ENCODE data around the gene LY6G5B.

LY6G5B gene, protein sequence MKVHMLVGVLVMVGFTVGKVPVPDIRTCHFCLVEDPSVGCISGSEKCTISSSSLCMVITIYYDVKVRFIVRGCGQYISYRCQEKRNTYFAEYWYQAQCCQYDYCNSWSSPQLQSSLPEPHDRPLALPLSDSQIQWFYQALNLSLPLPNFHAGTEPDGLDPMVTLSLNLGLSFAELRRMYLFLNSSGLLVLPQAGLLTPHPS

DNA sequence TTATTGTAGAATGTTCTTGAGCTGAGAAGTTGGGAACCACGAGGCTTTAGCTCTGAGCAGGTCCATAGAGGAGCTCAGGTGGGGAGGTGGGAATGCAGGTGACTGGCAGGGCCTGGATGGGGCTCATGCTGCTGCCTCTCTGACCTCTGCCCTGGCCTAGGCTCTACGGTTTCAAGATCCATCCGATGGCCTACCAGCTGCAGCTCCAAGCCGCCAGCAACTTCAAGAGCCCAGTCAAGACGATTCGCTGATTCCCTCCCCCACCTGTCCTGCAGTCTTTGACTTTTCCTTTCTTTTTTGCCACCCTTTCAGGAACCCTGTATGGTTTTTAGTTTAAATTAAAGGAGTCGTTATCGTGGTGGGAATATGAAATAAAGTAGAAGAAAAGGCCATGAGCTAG is at the start of gene LY6G5B:
TSS of gene LY6G5B (plus strand) at position 301 of the 400 bp plus-strand sequence. CDS start 975 bp downstream, outside the sequence.
- no peak for DNase-seq (ENCODE audit: low read depth)

DNA sequence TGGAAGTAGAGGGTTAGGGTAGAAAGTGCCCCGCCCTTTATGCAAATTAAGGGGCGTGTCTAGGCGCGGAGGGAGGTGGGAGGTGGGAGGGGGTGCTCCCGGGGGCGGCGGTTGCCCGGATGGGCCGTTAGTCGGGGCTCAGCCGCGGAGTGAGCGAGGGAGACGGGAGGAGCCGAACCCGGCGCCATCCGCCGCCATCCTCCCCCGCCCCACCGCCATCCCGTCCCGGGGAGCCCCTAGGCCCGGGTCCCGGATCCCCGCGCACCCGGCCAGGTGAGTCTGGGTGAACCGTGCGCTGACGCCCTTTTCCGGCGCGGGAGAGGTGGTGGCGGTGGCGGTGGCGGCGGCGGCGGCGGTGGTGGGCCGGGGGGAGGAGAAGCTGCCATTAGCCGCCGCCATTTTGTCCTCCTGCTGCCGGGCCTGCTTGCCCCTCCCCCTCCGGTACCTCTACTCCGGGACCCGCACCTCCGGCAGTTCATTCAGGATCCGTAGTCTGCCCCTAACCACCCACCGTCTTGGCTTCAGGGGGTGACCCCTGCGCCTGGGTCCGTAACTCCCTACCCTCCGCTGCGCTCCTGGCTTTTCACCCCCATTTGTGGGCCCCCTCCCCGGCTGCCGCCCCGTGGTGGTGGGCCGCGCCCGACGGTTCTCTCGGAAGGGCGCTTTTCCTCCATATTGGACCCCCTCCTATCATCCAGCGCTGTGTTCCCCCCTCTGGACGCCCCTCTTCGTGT is 49.0 kb upstream of the LY6G5B start, which contains the start of gene PRRC2A:
TSS of gene PRRC2A (plus strand) at position 130 of the 734 bp plus-strand sequence. CDS start 2,075 bp downstream, outside the sequence.
- no peak for DNase-seq (ENCODE audit: low read depth)

DNA sequence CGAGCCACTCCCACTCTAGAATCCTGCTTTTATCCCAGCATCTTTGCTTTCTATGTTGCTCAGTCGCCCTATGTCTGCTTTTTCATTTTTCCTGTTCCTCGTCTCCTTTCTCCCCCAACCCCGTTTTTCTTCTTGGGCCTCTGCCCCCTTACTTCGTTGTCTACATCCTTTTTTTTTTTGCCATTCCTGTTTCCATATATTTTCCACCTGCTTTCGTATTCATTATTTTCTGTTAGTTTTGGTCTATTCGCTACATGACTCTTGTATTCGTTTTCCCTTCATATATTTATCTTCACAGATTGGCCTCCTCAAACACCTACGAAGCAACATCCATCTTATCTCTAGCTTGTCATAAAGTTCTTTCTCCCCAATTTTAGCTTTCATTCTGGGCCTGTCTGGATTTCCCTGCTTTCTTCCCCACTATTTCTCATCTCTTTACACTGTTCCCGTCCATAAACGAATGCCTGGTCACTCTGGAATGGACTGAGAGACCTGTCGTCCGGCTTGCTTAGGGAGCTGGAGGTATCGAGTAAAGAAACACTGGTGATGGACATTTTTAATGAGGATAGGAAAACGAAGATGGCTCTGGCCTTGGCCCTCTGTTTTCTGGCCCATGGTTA is 48.3 kb upstream of the LY6G5B start:
- no peak for DNase-seq (ENCODE audit: low read depth)

DNA sequence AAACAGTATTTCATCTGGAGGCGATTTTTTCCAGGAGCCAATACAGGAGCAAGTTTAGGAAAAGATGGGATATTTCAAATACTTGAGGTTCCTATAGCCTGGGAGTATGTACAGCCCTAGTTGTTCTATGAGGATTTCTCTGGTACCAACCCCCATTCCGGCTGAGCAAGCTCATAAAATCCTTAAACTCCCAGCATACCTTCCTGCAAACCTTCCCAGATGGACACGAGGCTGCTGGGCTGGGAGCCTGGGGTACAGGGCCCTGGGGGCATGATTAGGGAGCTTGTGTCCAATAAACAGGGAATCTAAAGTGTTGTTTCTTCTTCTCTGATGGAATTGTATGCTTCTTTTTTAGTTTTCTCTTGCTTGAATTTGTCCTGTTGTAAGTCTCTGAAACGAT is 47.8 kb upstream of the LY6G5B start:
- DNase-seq (ENCODE audit: low read depth): no peak

DNA sequence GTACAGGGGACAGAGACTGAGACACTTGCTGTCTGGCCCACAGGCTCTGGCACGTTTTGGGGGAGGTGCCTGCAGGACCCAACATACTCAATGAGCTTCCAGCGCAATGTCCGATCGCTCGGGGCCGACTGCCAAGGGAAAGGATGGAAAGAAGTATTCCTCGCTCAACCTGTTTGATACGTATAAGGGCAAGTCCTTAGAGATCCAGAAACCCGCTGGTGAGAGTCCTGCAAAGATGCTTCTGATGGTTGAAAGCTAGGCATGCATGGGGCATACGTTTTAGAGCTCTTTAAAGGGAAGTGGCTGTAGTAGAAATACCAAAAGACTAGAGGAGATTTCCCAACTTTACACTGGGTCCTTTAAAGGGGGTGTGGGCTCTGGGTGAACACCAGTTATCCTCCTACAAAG is 47.1 kb upstream of the LY6G5B start:
- DNase-seq (ENCODE audit: low read depth): no peak

DNA sequence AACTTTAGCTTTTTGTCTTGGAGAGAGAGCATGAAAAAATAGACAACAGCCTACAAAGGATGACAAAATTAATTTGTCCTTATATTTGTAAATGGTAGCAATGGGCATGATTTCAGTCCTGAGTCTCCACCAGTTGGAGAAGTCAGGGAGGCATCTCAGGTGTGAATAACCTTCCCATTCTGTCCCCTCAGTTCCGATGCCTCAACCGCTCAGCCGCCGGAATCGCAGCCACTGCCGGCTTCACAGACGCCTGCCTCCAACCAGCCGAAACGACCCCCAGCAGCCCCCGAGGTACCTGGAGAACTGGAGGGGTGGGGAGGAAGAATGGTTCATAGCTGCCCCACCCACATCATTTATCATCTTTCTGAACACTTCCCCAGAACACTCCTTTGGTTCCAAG is 45.7 kb upstream of the LY6G5B start:
- DNase-seq (ENCODE audit: low read depth): no peak

DNA sequence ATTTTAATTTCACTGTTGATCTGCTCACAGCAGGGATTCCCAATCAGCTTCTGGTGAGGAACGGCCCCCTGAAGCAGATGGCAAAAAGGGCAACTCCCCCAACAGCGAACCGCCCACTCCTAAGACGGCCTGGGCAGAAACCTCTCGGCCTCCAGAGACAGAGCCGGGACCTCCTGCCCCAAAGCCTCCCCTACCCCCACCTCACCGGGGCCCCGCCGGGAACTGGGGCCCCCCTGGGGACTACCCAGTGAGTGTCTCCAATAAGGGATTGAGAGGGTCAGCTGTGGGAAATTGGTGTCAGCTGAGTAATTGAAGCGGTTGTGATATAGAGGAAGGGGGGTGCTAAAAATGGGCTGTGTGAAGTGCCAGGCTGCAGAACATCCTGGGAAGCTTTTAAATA is 42.8 kb upstream of the LY6G5B start:
- no peak for DNase-seq (ENCODE audit: low read depth)

DNA sequence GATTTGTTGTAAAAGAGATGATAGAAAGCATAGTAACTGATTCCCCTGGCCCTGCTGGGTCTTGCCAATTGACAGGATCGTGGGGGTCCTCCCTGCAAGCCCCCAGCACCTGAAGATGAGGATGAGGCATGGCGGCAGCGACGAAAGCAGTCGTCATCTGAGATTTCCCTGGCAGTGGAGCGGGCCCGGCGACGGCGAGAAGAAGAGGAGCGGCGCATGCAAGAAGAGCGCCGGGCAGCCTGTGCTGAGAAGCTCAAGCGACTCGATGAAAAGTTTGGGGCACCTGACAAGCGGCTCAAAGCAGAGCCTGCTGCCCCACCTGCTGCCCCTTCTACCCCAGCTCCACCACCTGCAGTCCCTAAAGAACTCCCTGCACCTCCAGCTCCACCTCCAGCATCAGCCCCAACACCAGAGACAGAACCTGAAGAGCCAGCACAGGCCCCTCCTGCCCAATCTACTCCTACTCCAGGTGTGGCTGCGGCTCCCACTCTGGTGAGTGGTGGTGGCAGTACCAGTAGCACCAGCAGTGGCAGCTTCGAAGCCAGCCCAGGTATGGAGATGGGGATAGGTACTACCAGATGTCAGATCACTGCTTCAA is 42.0 kb upstream of the LY6G5B start:
- DNase-seq (ENCODE audit: low read depth): no peak

DNA sequence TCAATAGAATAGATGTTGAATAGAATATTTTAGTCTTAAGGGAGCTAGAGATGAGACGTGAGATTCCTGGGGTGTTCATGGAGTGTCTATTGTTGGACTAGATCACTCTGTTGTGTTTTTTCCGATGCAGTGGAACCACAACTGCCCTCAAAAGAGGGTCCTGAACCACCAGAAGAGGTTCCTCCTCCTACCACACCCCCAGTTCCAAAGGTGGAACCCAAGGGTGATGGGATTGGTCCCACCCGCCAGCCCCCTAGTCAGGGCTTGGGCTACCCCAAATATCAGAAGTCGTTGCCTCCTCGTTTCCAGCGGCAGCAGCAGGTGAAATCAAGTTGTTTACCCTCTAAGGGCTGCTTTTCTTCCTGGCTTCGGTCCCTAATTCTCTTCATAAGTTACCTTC is 40.8 kb upstream of the LY6G5B start:
- DNase-seq (ENCODE audit: low read depth): no peak

DNA sequence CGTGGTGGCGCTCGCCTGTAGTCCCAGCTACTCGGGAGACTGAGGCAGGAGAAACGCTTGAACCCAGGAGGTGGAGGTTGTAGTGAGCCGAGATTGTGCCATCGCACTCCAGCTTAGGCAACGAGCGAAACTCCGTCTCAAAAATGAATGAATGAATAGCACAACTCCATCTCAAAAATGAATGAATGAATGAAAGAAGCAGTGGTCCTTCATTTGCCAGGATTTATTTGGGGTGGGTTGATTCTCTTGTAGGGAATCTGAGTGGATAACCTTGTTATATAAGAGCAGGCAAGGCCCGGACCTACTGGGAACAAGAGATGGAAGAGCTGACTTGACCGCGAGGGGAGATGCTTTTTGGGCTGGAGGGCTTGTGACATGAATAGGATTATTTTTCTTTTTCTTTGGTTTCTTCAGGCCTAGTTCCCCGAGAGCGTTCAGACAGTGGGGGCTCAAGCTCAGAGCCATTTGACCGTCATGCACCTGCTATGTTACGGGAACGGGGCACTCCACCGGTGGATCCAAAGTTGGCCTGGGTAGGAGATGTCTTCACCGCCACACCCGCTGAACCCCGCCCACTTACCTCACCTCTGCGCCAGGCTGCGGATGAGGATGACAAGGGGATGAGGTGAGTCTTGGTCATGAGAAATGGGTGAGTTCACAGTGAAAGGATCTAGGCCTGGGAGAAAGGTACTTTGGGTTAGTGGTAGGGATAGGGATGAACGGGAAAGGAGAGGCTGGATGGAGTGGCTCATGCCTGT is 39.4 kb upstream of the LY6G5B start:
- no peak for DNase-seq (ENCODE audit: low read depth)

DNA sequence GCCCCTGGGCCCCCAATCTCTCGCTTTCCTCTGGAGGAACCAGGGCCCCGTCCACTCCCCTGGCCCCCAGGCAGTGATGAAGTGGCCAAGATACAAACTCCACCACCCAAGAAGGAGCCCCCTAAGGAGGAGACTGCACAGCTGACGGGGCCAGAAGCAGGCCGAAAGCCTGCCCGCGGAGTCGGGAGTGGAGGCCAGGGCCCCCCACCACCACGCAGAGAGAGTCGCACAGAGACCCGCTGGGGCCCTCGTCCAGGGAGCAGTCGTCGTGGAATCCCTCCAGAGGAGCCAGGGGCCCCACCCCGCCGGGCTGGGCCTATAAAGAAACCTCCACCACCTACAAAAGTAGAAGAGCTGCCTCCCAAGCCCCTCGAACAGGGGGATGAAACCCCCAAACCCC is 38.6 kb upstream of the LY6G5B start:
- no peak for DNase-seq (ENCODE audit: low read depth)

DNA sequence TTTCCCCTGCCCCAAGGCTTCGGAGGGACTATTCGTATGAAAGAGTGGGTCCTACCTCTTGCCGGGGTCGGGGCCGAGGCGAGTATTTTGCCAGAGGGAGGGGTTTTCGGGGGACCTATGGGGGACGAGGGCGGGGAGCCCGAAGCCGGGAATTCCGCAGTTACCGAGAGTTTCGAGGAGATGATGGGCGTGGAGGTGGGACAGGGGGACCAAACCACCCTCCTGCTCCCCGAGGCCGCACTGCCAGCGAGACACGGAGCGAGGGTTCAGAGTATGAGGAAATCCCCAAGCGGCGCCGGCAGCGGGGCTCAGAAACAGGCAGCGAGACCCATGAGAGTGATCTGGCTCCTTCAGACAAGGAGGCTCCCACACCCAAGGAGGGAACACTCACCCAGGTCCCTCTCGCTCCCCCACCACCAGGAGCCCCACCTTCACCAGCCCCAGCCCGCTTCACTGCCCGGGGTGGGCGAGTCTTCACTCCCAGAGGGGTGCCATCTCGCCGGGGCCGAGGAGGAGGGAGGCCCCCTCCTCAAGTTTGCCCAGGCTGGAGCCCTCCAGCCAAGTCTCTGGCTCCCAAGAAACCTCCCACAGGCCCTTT is 38.0 kb upstream of the LY6G5B start:
- no peak for DNase-seq (ENCODE audit: low read depth)

DNA sequence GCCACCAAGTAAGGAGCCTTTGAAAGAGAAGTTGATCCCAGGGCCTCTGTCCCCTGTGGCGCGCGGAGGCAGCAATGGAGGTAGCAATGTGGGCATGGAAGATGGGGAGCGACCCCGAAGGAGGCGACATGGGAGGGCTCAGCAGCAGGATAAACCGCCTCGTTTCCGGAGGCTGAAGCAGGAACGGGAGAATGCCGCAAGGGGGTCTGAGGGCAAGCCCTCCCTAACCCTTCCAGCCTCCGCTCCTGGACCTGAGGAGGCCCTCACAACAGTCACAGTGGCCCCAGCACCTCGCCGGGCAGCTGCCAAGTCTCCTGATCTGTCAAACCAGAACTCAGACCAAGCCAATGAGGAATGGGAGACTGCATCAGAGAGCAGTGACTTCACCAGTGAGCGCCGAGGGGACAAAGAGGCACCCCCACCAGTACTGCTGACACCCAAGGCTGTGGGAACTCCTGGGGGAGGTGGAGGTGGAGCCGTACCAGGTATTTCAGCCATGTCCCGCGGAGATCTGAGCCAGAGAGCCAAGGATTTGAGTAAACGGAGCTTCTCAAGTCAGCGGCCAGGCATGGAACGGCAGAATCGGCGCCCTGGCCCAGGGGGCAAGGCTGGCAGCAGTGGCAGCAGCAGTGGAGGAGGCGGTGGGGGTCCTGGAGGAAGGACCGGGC is 37.4 kb upstream of the LY6G5B start:
- no peak for DNase-seq (ENCODE audit: low read depth)

DNA sequence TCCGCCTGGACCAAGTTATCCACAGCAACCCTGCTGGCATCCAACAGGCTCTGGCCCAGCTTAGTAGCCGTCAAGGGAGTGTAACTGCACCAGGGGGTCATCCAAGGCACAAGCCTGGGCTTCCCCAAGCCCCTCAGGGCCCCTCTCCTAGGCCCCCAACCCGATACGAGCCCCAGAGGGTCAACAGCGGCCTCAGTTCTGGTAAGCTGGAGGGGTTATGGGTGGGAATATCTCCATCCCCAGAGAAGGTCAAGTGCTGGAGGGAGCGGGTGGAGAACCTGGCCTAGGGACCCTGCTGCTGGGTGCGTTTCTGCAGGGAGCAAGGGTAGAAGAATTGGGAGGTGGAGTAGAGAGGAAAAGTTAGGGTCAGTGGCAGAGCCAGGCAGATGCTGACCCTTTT is 36.3 kb upstream of the LY6G5B start:
- no peak for DNase-seq (ENCODE audit: low read depth)

DNA sequence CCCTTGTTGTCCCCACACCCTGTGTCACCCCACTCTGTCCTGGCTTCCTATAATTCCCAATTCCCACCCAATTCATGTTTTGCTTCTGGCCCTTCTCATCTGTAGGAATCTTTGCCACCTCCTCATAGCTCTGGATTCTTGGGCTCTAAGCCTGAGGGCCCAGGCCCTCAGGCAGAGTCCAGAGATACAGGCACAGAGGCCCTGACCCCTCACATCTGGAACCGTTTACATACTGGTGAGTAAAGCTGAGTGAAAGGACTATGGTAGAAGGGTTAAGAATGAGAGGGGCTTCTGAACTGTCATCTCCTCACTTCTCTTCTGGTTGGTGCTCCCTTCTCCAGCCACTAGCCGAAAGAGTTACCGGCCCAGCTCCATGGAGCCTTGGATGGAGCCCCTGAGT is 35.6 kb upstream of the LY6G5B start:
- no peak for DNase-seq (ENCODE audit: low read depth)

DNA sequence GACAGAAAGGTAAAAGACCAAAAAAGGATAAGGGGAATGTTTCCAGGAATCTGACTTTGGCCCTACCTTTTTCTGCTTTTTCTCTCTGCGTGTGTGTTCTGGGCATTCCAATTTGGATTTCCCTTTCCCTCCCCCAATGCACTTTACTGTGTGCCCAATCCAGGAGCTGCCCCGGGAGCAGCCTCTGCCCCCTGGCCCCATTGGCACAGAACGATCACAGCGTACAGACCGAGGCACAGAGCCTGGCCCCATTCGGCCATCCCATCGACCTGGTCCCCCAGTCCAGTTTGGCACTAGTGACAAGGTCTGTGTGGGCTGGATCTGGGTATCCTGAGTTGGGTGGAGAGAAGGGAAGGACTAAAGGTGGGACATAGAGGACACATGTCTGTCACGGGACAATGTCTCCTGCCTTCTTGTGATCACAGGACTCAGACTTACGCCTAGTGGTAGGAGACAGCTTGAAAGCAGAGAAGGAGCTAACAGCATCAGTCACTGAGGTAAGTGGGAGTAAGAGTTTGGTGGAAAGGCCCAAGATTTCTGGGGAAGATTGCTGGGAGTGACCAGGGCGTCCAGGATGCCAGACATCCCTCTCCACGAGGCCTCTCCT is 34.7 kb upstream of the LY6G5B start:
- DNase-seq (ENCODE audit: low read depth): no peak

DNA sequence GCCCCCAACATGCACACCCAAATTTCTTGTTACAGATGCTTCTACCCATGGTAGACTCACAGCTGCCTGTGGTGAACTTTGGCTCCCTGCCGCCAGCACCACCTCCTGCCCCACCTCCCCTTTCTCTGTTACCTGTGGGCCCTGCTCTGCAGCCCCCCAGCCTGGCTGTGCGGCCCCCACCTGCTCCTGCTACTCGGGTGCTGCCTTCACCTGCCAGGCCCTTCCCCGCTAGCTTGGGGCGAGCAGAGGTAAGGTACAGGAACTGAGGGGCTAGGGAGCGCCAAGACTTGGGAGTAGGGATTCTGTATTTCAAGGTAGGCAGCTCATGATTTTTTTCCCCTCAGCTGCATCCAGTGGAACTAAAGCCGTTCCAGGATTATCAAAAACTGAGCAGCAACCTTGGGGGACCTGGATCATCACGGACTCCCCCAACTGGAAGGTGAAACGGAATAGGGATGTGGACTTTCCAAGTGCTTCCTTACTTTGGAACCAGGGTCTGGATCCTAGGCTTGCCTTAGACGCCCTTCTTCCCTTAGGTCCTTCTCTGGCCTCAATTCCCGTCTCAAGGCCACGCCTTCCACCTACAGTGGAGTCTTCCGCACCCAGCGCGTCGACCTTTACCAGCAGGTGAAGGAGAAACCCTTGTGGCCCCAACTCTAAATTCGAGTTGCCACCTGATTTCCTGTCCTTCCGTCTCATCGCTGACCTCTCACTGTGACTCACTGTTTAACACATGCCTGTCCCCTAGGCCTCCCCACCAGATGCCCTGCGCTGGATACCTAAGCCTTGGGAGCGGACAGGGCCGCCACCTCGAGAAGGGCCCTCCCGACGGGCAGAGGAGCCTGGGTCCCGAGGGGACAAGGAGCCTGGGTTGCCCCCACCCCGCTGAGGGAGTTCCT is 32.8 kb upstream of the LY6G5B start:
- DNase-seq (ENCODE audit: low read depth): no peak

DNA sequence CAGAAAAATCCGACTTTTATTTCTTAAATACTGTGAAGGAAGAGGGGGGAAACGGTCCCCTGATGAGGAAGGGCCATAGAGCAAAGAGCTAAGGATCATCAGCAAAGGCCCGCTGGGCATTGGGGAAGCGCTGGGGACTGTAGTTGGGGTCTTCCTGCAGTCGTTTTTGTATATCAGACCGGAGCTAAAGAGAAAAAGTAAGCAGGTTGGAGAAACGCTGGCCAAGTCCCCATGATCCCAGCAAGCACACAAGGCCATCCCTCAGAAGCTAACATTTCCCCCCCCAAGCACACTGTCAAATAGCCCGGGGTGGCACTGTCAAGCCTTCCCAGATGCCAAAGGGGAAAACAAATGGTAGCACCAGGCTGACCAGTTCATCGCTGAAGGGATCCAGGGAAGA is 30.7 kb upstream of the LY6G5B start:
- no peak for DNase-seq (ENCODE audit: low read depth)

DNA sequence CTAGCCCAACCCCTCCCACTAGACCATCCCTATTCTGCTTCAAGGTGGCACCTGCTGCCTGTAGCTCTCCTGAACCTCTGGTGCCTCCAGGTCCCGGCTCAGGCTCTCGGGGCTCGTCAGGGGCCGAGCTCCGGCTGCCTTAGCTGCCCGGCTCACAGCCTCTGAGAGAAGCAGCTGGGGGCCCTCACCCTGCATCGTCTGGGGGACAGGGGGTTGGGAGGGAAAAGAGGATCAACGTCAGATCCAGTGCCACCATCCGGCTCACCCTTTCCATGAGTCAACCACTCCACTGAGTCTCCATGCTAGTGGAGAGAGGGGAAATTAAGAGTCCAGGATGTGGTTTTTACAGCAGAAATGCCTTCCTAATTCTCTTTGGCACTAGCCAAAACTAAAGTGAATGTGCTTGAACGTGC is 30.3 kb upstream of the LY6G5B start:
- no peak for DNase-seq (ENCODE audit: low read depth)

DNA sequence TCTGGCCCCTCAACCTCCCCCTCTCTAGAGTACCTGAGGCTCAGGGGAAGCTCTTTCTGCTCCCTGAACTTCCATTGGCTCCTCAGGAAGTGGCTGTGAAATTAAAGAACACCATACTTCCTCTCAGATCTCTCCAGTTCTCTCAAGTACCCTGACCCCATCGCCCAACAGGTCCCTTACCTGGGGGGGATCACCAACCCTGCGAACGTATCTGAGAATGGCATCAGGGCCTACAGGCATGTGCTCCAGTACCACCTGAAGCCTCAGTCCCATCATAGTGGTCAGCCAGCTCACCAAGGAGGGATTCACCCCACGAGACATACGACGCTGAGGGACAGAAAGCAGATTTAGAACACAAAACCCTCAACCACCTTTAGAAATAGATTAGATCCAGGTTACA is 29.2 kb upstream of the LY6G5B start:
- no peak for DNase-seq (ENCODE audit: low read depth)
